OCI-LY3 (cell line): ENCODE data around the gene SCIN.
"Not testable (repeated sequence)": the region's sequence is repeated elsewhere in the genome, so short reads cannot be mapped to it uniquely, and the experiment has no call there.

Experiments used
- H2AFZ ChIP-seq: fragments of 200-600, 300-600 bp; shearing (Covaris generic); 2 replicates; pipeline ENCODE4 v1.6.0; 2014; ENCODE audit warnings: antibody characterized with exemption, low read depth, low read length
- H3K27ac ChIP-seq: fragments of 200-600, 300-600 bp; sonication (generic); 2 replicates; pipeline ENCODE4 v1.5.1; 2014; ENCODE audit warnings: mild to moderate bottlenecking, low read length, moderate library complexity, mixed read lengths
- H3K27me3 ChIP-seq: fragments of 200-600, 300-600 bp; sonication (generic); 2 replicates; pipeline ENCODE4 v1.6.1; 2014; ENCODE audit warnings: low read depth, low read length, mixed read lengths
- H3K36me3 ChIP-seq: fragments of 200-600, 300-600 bp; sonication (generic); replicated peaks from 2 replicates; pipeline ENCODE3; 2014; ENCODE audit warnings: low read depth, low read length, mixed read lengths
- H3K4me1 ChIP-seq: fragments of 300-600, 200-600 bp; sonication (generic); 2 replicates; pipeline ENCODE4 v1.6.1; 2014; ENCODE audit warnings: low read length, mixed read lengths
- H3K4me2 ChIP-seq: fragments of 200-600, 300-600 bp; sonication (generic); 2 replicates; pipeline ENCODE4 v1.6.1; 2014; ENCODE audit warnings: low read length, mixed read lengths
- H3K4me3 ChIP-seq: fragments of 300-600, 200-600 bp; sonication (generic); 2 replicates; pipeline ENCODE4 v1.5.1; 2014; ENCODE audit warnings: antibody characterized with exemption, mild to moderate bottlenecking, low read length, moderate library complexity
- H3K79me2 ChIP-seq: fragments of 300-600, 200-600 bp; shearing (Covaris generic); 2 replicates; pipeline ENCODE4 v1.6.1; 2014; ENCODE audit warnings: mild to moderate bottlenecking, low read length, mixed read lengths
- H3K9ac ChIP-seq: fragments of 300-600, 200-600 bp; shearing (Covaris generic); 2 replicates; pipeline ENCODE4 v1.6.0; 2014; ENCODE audit warnings: mild to moderate bottlenecking, low read length, moderate library complexity
- H3K9me3 ChIP-seq: fragments of 200-600, 300-600 bp; shearing (Covaris generic); 2 replicates; pipeline ENCODE4 v1.6.1; 2014; ENCODE audit warnings: low read length, mixed read lengths; ENCODE audit not compliant: insufficient read depth
- H4K20me1 ChIP-seq: fragments of 200-600, 300-600 bp; sonication (generic); 2 replicates; pipeline ENCODE4 v1.6.1; 2016; ENCODE audit warnings: low read length, mixed read lengths; ENCODE audit not compliant: insufficient read depth
- EZH2phosphoT487 ChIP-seq: fragments of 200-600 bp; shearing (Covaris generic); IDR thresholded peaks from 2 replicates; pipeline ENCODE4 v1.6.1; 2018; ENCODE audit warnings: antibody characterized with exemption, mixed run types, low read depth
- TF ChIP-seq, protein P1 (sequence below): fragments of 200-600, 300-600 bp; sonication (generic); IDR thresholded peaks from 2 replicates; pipeline ENCODE4 v1.5.1; 2014; ENCODE audit warnings: antibody characterized with exemption, low read length, low read depth

Gene SCIN

DNA sequence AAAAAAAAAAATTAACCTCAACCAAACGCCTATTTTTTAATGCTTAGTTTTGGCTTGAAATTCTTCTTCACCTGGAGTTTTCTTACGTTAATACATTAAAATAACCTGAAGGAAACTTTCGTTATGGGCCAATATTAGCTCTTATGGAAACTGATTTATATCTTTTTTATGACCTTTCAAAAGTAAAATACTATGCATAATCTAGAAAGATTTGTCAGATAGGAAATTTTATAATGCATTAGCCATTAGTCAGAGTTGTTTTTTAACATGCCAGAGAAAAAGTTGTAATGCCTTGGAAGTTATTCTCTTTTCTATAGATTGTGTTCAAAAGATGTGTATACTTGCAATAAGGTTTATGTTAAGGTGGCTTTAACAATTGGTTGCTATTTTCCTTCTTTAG is 82.6 kb downstream of the SCIN start:
- TF ChIP-seq, protein P1, sequence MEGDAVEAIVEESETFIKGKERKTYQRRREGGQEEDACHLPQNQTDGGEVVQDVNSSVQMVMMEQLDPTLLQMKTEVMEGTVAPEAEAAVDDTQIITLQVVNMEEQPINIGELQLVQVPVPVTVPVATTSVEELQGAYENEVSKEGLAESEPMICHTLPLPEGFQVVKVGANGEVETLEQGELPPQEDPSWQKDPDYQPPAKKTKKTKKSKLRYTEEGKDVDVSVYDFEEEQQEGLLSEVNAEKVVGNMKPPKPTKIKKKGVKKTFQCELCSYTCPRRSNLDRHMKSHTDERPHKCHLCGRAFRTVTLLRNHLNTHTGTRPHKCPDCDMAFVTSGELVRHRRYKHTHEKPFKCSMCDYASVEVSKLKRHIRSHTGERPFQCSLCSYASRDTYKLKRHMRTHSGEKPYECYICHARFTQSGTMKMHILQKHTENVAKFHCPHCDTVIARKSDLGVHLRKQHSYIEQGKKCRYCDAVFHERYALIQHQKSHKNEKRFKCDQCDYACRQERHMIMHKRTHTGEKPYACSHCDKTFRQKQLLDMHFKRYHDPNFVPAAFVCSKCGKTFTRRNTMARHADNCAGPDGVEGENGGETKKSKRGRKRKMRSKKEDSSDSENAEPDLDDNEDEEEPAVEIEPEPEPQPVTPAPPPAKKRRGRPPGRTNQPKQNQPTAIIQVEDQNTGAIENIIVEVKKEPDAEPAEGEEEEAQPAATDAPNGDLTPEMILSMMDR: no peak
- no peak for TF ChIP-seq EZH2phosphoT487
- no peaks in the 10 kb centered on the region for H3K79me2 ChIP-seq
- H3K36me3 ChIP-seq: no peaks in the 10 kb centered on the region
- no peaks in the 10 kb centered on the region for H3K27me3 ChIP-seq
- no peak overlapping the region for H3K9ac ChIP-seq
- no peak overlapping the region for H3K4me2 ChIP-seq
- no peaks in the 10 kb centered on the region for H3K9me3 ChIP-seq
- H3K4me1 ChIP-seq: no peaks in the 10 kb centered on the region
- no peak overlapping the region for H2AFZ ChIP-seq
- H3K4me3 ChIP-seq: no peak overlapping the region
- H3K27ac ChIP-seq: no peak overlapping the region
- H4K20me1 ChIP-seq: no peaks in the 10 kb centered on the region

DNA sequence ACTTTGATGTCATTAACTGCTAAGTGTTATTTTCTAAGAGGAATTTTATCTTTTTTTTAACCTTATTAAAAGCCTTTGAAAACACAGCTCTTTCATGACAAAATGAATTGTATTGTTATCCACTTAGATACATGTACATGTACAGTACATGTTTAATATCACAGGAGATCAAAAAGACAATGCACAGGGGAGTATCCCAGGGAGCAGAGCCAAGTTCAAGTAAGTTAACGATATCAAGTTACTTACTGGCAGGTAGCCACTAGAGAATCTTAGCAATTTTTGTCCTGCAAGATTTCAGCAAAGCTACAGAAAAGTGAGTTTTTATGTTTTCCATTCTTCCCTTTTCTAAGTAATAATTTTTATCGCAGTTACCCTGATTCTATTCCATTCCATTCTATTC is 83.0 kb downstream of the SCIN start:
- H3K9me3 ChIP-seq: no peaks in the 10 kb centered on the region
- H3K36me3 ChIP-seq: no peaks in the 10 kb centered on the region
- no peaks in the 10 kb centered on the region for H3K79me2 ChIP-seq
- no peak overlapping the region for H3K4me2 ChIP-seq
- no peak overlapping the region for H3K4me3 ChIP-seq
- no peak overlapping the region for H3K27ac ChIP-seq
- H3K27me3 ChIP-seq: no peaks in the 10 kb centered on the region
- no peaks in the 10 kb centered on the region for H4K20me1 ChIP-seq
- no peak overlapping the region for H3K9ac ChIP-seq
- TF ChIP-seq EZH2phosphoT487: no peak
- TF ChIP-seq, protein P1: no peak
- H3K4me1 ChIP-seq: no peaks in the 10 kb centered on the region
- no peak overlapping the region for H2AFZ ChIP-seq

DNA sequence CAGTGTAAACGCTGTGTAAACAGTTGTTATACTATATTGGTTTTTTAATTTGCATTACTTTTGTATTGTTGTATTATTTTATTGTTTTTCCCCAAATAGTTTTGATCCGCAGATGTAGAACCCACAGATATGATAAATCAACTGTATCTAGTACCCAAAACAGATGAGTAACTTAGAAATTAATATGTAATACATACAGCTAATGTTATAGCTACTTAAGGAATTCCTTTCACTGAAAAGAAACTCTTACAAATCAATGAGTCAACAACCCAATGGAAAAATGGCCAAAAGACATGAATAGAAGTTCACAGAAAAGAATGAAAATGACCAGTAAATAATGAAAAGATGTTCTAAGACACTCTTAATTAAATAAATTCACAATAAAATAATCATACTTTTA is 84.6 kb downstream of the SCIN start:
- Histone ChIP-seq H4K20me1 (no peaks in the 10 kb centered on the region), H3K36me3 (no peaks in the 10 kb centered on the region), H3K27me3 (no peaks in the 10 kb centered on the region), H3K27ac (no peak overlapping the region), H2AFZ (no peak overlapping the region), H3K4me2 (no peak overlapping the region), H3K79me2 (no peaks in the 10 kb centered on the region), H3K9me3 (no peaks in the 10 kb centered on the region), H3K9ac (no peak overlapping the region), H3K4me1 (no peaks in the 10 kb centered on the region), H3K4me3 (no peak overlapping the region)
- no peak for TF ChIP-seq EZH2phosphoT487
- TF ChIP-seq, protein P1: no peak

DNA sequence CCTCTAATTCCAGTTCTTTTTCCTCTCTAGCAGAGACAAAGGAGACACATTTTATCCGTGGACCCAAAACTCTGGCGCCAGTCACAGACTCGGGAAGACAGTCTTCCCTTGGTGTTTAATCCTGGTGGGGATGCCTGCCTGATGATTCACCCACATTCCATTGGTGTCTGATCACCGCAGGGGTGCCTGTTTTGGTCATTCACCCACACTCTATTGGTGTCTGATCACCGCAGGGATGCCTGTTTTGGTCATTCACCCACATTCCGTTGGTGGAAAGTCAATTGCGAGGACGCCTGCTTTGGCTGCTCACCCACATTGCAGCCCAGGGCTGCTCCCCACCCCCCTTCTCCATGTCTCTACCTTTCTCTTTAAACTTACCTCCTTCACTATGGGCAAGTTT is 89.9 kb downstream of the SCIN start:
- not testable (repeated sequence) for H3K79me2 ChIP-seq, H4K20me1 ChIP-seq, H3K9me3 ChIP-seq, H3K4me2 ChIP-seq, H3K27ac ChIP-seq, H3K9ac ChIP-seq, H2AFZ ChIP-seq, H3K36me3 ChIP-seq, H3K27me3 ChIP-seq, H3K4me1 ChIP-seq, H3K4me3 ChIP-seq

DNA sequence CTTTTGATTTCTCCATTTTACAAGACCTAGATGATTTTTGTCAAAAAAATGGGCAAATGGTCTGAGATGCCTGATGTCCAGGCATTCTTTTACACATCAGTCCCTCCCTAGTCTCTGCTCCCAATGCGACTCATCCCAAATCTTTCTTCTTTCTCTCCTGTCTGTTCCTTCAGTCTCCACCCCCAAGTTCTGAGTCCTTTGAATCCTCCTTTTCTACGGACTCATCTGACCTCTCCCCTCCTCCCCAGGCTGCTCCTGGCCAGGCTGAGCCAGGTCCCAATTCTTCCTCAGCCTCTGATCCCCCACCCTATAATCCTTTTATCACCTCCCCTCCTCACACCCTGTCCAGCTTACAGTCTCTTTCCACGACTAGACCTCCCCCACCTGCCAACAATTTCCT is 90.5 kb downstream of the SCIN start:
- H3K27ac ChIP-seq, H2AFZ ChIP-seq, H3K27me3 ChIP-seq, H3K36me3 ChIP-seq, H3K79me2 ChIP-seq, H3K4me2 ChIP-seq, H3K4me1 ChIP-seq, H3K9ac ChIP-seq, H4K20me1 ChIP-seq, H3K4me3 ChIP-seq, H3K9me3 ChIP-seq: not testable (repeated sequence)
